ENCODE results near the gene CLDN7.
A peak's percentile ranks its signal among the peaks of the same experiment; 100 is the strongest.

Gene CLDN7

DNA sequence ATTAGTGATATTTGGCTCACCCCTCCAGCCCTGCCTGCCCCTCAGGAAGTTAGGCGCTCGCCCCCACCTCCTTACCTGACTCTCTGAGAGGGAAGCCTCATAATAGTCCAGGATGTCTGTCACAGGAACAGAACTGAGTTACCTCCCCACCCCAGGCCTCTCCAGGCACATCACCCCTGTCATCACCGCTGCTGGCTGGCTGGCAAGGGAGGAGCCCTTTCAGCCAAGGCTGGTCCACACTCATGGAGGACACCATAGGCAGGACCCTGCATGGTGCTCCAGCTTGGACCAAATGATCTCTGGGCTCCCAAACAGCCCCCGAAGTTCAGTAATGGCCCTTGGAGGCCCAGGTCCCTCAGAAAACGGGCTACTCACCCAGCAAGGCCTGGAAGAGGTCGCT is 44.1 kb downstream of the CLDN7 start:
- no peak for DNase-seq

DNA sequence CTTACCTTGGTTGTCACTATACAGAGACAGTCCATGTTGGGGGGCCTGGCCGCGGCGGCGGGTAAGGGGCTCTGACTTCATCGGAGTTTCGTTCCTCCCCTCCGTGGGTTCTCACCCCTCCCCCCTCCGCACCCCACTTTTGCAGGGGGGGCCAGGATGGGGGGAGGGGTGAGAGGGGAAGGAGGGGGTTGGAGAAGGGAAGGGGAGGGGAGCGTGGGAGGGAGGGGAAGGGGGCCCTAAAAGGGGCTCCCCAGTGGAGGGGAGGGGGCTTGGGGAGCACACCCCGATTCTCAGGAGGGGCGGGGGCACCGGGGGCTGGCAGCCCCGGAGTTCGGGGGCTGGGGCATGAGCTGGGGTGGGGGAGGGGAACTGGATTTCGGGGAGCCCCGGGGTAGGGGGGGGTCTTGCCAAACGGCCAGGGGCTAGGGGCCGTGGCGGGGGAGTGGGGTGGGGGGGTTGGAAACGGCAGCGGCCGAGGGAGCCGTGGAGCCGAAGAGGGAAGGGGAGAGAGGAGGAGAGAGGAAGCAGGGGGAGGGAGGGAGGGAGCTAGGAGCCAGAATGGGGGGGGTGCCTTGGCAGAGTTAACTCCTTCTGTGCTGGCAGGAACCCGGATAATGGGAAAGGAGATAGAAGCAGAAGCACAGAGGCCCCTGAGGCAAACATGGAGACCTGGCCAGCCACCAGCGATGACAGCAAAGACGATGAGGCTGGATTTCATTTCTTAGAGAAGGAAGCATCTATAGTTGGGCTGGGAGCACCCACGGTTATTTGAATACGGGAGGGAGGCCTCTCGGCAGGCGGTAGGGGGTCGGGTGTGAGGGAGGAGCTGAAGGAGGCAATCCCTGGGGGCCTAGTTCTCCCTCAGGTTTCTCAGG is 44.9 kb downstream of the CLDN7 start:
- no peak for DNase-seq

DNA sequence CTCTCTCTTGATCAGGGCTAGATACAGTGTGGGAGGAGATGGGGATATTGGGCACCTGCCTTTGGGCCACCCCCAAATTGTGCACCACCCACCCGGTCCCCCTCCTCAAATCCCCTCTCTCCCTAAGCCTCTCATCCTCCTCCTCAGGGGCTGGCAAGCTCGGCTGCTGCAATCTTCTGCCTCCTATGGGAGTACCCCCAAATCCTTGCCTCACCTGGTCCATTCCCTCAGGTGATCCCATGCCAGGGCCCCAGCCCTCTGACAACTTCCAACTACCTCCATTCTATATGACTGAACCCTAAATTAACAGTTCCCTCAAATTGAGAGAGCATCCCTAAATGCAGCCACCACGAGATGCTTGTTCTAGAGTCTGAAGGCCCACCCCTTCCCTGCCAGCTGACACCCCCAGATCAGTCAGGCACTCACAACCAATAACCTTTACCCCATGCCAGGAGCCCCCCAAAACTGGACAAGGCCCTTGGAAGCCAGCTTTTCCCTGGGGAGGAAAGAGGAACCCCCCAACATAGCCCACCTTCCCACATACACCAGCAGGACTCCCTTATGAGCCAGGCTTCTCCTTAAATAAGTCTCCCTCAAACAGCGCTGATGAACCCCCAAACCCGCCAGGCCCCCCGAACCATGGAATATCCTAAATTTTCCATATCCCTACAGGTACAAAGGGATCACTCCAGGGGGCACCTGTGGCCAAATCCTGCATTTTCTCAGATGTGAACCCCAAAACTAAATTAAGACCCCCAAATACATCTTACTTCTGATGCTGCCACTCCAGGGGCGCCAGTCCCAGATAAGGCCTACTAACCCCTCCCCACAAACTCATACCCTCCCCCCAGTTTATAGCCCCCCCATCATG is 45.8 kb downstream of the CLDN7 start:
- DNase-seq: no peak

DNA sequence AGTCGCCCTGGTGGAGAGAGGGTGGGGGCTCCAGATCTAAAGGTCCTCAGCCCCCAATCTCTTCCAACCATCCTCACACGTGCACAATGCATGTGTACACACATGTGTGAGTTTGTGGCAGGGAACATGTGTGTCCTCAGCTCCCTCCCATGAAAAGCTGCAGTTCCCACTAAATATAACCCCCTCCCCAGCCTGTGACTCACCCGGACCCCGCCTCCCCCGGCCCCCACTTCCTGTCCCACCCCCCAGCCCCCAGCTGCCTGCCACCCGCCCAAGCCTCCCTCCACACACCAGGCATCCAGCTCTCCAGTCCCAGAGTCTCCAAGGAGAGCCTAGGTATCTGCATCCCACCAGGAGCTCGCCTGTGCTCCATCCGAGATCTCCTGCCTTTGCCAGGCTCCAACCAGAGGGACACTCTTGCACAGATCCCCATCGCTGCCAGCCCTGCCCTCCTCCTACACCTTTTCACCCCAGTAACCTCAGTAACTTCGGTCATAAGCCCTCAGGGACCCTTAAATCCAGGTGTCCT is 46.6 kb downstream of the CLDN7 start:
- DNase-seq: no peak

GRCh38 chr17:7215136-7215638 is 47.1 kb downstream of the CLDN7 start:
- no peak for DNase-seq

DNA sequence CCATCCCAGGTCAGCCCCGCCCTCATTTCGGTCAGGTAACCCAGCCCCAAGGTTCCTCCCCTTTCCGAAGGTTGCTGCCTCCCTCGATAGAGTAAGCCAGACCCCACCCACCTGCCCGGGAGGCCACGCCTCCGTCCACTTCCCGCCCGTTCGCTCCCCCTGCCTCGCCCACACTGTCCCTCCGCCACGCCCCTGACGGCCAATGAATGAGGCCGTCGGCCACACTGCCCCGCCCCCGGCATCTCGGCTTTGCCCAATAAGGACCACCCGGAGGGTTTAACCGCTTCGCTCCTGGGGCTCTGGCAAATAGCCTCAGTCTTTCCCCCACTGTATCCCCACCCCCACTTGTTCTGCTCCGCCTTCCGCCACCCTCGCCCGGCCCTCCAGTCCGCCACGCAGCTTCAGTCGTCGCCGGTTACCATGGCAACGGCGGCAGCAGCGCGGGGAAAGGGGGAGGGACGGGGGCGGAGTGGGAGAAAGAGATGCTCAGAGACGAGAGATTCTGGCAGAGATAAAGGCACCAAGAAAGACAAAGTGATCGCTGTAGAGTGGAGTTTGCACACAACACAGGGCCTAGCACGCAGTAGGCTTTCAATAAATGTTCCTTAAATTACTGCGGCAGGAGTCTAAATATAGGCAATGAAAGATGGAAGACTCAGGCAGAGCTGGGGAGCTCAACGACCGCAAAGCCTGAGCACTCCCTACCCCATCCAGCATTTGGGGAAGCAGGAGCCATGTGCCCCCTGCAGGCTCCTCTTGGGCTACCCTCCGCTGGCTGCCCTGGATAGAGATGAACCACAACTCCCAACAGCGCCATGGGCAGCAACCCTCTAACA is 47.8 kb downstream of the CLDN7 start:
- DNase-seq: peak; percentile 75

DNA sequence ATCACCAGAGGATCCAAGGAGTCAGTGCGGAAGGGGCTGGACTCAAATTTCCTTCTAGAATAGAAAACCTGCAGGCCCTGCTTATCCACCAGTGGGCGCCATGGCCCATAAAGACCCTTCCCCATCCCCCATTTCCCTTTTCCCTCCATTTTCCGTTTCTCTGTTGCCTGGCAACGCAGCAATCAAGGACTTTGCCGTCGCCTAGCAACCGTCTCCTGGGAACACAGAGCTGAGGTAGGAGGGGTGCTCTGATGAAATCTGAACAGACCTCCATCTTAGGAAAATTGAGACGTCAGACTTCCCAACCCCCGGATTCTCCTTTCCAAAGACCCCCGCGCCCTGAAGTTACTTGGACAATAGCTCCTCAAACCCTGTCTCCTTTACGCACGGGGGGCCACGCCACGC is 48.4 kb downstream of the CLDN7 start:
- peak; percentile 52 for DNase-seq

DNA sequence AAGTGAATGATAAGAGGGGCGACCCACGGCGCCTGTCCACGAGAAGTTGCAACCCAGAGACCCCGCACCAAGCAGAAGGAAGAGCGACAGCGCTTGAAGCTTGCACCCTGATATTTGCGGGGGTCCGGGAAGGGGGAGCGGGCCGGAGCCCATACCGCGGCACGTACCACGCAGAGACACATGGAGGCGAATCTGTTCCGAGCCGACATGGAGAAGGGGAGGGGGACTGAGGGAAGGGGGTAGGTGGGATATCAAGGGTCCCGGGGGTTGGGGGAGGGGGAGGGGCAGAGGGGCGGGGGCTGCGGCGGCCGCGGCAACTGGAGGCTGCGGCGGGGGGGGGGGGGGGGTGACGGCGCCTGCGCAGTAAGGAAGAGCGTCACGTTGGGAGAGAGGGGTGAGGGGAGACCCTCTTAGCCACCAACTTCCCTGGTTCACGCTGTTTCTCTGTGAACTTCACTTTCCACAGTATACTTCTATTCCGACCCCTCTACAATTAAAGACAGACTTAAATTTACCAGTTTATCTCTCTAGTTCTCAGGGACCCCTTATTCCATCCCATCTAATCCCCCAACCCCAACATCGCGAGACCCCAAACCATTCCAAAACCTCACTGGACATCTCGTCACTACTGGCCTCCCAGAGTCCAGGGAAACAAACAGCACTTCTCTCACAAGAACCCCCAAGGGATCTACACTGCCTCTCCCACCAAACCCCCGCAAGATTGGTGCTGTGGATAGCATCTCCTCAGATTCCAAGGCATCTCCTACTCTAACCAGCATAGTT is 50.6 kb downstream of the CLDN7 start:
- DNase-seq: no peak
